Breast epithelium (tissue), 3 donors: ENCODE results near the gene TICRR.

Experiments used
- CTCF ChIP-seq, 3 donors: fragments of 450-650 bp; IDR thresholded peaks; one replicate each; pipeline ENCODE4 v1.5.1; 2016 to 2017; ENCODE audit warnings: antibody characterized with exemption in 3 of 3, mild to moderate bottlenecking in 3 of 3, moderate library complexity in 3 of 3
- POLR2AphosphoS5 ChIP-seq, 3 donors: sonication (generic); formaldehyde crosslinking; IDR thresholded peaks; one replicate each; pipeline ENCODE4 v1.6.1; 2017; ENCODE audit warnings: antibody characterized with exemption in 3 of 3

GRCh38 chr15:89575146-89575655, at the start of gene TICRR:
- no peak for TF ChIP-seq CTCF (IDR thresholded peaks at IDR 0.05)
- TF ChIP-seq POLR2AphosphoS5 (IDR thresholded peaks at IDR 0.05), result peak in 2 of 3 donors; percentile 28 to 64
